ENCODE results near the gene CP.
A peak's percentile ranks its signal among the peaks of the same experiment; 100 is the strongest.

The CP gene

DNA sequence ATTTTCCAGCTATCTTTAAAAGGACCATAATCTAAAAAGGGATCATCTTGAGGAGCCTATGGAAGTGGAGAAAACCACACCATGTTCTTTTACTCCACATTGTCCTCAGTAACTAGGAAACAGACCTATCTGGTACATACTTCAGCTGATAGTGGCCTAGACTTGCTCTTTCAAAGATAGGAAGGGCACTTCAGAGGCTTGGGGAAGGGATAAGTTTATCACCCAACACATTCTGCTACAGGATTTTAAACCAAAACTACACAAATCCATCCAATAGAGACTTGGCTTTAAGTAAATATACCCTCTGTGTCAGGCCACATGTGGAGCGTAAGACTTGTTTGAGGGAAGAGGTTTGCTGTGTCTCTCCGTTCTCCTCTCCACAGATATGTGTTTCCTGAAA lies 35.4 kb downstream of the CP start:
- DNase-seq (ENCODE audit: low spot score): no peak

DNA sequence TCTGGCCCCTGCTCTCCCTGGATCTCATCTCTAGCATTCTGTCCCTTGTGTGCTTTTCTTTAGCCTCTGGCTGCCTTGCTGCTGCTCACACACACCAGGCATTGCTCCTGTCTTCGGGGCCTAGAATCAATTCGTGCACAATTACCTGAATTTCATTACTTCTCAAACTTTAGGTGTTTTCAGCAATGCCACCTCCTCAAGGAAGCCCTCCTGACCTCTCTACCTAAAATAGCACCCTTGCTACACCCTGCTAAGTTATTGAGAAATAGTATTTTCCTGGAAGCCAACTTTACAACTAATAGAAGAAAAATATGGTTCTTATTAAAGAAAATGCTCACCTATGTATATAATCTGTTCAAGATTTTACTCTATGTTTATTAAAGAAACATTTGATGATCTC lies 40.4 kb downstream of the CP start:
- DNase-seq (ENCODE audit: low spot score): no peak

DNA sequence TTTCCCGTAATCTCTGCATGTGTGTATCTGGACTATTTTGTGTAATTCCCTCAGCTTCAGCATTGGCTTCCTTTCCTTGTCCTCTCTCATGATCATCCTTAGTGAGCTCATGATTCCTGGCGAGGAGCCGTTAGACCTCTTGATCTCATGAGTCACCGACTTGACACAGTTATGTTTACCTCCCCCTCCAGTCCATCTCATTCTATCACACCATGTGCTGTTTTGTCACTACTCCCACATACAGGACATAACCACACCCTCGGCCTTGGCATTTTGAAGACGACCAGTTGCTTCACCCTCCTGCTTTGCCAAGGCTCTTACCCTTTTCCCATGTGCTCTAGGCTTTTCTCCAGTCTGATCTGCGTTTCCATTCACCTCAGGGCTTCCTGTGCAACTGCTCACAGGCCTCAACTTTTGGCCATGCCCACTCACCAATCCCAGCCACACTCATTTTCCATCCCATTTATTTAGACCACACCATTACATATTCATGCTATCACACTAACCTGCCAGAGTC lies 41.5 kb downstream of the CP start:
- DNase-seq (ENCODE audit: low spot score): peak; percentile 97

DNA sequence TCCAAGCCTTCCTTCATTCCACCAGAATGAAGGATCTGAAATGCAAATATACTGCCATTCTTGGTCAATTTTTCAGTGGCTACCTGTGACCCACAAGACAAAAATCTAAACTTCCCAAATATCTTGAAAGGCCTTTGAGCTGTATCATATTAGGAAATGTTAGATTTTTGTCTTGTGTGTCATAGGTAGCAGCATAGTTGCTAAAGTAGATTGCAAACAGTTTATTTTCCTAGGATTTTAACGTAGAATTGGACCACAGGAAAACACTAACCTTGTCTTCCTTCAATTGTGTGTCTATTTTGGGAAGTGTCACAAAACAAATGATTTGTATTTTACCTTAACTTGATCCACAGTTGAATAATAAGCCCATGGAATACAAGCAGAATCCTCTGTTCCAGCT lies 42.4 kb downstream of the CP start:
- DNase-seq (ENCODE audit: low spot score): peak; percentile 44

DNA sequence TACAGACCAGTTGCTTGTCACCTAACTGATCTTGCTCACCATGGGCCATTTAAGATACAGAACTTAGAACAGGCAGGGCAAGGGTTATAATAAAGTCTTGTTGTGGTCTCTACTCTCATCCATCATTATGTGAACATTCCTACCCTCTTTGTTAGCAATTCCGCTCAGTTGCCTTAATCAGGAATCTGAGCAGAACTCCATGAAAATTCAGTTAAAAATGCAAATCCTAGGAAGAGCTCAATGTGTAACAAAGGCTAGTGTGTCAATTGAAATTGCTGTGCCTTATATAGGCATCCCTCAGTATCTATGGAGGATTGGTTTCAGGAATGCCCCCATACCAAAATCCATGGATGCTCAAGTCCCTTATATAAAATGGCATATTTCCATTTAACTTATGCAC lies 44.5 kb downstream of the CP start:
- DNase-seq (ENCODE audit: low spot score): no peak

DNA sequence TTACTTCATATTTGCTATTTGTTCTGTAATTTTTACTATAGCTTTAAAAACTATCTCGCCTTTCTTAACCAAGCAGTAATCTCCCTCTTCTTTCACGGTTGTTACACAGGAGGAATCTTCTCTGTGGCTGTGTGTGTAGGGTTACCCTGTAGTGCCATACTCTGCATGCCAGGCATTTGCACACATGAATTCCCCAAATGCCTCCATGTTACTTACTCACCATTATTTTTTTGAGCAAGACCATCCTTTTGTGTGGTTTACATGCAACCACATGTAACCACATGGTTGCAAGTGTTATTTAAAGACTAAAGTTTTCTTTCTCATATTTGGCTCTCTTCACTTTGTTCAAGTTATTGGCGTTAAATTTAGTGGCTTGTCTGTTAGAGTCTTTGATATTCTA lies 46.7 kb downstream of the CP start:
- DNase-seq (ENCODE audit: low spot score): no peak

DNA sequence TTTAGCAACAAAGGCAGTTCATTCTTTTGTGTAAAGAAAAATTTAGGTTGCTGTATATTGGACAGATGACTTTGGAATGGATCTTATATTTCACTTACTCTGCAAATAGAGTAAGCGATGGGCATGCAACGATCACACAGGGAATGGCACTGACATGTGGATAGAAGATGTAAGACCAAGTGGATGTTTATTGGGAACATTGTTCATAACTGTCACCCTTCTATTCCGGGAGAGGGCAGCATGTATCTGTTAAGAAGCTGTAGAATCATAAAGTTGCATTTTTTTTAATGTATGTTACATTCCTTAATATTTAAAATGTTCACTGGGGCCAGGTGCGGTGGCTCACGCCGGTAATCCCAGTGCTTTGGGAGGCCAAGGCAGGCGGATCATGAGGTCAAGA lies 51.0 kb downstream of the CP start:
- no peak for DNase-seq (ENCODE audit: low spot score)

DNA sequence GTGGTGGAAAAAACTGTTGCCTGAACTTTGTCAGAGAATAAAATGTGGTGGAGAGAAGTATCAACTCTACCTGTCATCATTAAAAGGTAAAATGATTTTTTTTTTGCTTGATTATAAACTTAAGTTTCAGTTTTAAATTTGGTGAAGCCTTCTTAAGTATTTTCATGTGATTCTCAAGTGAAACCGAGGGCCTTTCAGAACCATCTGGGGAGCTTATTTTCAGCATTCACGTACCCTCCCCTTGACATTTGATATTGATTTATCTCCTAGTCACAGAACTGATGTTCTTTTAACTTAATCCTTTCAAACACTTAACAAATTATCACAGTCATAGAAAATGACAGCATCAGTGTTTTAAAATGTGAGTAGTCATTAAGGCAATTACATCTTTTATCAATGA lies 53.7 kb downstream of the CP start:
- DNase-seq (ENCODE audit: low spot score): no peak

DNA sequence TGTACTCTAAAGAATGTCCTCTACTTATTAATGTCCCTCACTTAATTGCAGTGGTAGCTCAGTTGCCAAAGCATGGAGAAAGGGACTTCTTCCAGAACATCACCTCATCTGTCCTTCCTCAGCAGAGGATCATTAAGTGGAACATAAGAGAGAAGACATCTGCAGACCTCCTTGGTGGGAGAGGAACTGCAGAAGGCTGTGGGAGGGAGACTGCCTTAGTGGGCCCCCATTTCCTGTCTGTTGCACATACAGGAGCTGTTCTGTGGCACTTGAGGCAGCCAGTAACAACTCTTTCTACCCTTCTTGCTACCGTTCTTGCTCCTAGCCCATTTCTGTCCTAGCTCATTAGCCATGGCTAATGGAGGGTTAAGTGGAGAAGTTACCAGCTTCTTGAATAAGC lies 58.6 kb downstream of the CP start:
- no peak for DNase-seq (ENCODE audit: low spot score)

DNA sequence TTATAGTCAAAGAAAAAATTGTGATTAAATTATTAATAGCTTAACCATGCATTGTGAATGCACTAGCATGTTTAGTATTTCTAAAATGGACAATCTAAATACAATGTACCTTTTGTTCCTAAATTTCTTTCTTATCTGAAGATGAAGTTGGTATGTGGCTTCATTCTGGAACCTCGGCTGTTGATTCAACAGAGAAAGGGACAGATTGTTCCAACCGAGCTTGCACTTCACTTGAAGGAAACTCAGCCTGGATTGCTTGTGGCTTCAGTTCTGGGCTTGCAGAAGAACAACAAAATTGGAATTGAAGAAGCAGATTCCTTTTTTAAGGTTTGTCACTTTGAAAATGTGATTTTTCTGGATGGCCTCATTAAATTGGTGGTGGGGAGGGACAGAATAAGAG lies 59.6 kb downstream of the CP start:
- no peak for DNase-seq (ENCODE audit: low spot score)

DNA sequence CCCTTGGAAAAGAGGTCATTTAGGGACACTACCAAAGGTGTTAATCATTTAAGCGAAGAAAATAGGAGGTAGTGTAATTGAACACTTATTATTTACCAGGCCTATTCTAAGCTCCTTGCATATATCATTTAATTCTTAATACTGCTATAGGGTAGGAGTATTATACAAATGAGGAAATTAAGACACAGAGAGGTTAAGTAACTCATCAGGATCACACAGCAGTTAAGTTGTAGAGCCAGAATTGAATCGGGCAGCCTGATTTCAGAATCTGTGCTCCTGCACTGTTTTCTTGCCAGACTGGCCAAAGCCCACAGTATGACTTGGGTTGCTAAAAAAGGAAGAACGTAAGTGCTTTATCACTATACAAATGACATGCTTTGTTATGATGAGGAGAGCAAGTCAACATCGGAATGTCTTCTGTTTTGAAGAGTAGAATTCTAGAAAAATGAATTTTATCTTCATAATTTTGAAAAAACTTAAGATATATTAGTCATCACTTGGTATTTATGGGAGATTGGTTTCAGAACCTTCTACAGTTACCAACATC lies 60.8 kb downstream of the CP start:
- DNase-seq (ENCODE audit: low spot score): no peak

DNA sequence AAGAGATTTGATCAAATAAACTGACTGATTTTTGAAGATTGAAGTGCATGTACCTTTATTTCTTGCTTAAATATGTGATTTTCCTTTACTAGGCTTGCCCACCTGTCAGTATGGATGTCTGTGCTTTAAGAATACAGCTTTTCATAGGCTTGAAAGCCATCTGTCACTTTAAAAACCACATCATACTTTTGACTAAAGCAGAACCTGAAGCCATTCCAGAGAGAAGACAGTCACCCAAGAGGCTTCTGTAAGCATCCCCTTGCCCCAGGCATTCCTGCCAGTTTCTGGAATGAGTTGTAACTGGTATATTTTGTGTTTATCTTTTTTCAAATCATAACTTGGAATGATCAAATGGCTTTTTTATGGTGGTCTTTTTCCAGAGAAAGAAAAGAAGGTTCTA lies 68.2 kb downstream of the CP start:
- DNase-seq (ENCODE audit: low spot score): no peak

DNA sequence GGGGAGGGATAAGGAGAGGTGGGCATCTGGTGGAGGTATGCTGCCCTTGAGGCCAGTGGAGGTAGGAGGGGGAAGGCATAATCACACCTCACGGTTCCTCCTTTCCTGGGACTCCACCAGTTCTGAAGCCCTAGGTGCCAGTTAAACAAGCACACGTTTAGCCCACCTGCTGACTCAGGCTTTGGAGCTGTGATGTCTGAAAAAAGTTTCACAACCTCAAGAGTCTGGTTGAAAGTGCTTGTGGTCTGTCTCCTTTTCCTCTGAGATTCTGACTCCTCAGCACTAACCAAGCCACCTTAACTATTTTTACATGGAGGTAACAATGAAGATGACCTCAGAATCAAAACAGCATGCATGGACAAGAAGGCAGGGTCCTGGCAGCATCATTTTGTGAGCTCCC lies 69.2 kb downstream of the CP start:
- peak; percentile 5 for DNase-seq (ENCODE audit: low spot score)

DNA sequence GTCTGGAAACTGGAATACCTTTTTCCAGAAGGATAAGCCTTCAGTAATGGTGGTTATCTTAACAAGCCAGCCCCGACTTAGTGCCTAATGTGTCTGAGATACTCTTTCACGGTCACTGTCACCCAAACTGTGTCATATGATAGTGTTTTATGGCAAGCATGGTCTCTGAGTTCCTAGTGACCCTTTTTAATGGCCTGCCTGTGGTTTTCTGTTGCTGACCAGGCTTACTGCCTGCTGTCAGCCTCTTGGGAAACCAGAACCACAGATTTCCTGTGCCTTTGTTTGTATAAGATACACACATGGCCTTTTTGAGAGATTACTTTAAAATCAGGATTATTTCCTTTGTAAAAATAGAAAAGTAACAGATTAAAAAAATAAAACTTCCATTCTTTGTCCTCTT lies 69.8 kb downstream of the CP start:
- DNase-seq (ENCODE audit: low spot score): peak; percentile 64

DNA sequence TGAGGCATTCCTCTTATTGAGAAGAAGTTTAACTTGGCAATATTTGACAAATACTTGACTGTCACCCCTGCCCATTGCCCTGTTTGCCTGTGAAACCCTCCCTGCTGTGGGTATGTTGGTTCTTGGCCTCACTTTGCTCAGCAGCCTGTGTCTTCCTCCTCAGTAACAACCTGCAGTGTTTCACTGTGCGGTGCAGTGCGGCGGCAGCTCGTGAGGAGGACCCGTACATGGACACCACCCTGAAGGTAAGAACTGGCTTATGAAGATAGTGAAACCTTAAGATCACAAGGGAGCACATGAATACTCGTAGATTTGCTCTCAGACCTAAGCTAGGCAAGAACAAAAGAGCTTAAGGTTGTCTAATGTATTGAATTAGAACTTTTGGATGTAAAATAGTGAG lies 71.2 kb downstream of the CP start:
- no peak for DNase-seq (ENCODE audit: low spot score)

DNA sequence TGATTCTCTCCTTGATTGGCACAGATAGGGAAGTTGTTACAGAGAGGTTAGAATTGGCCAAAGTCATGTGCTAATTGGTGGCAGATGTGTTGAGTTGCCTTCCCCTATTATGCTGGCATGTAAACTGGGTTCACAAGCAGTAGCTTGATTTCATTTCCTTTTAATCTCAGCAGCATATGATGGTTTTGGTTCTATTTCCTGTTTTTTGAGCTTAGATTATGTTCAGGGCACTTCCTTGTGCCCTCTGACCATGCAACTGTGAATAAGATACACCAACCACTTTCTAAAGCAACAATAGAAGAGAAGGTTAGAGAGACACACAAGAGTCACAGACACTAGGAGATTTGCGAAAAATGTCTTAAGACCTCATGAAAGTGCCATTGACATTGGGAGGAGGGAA lies 75.7 kb downstream of the CP start:
- no peak for DNase-seq (ENCODE audit: low spot score)

DNA sequence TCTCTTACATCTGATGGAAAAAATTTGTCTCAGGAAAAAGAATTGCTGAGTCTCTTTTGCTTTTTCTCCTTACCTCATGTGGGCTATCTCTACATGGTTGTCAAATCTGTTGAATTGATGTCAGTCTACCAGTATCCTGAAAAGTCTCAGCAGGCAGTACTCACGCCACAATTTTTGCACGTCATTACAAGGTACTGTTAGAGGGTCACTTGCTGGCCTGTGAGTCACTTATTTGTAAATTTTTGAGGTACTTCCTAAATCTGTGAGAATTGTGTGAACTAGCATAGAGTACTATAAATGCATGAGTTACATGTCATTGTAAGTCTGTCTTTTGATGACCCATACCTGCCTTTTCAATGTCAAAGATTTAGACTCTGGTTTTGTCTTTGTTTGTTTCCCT lies 76.3 kb downstream of the CP start:
- DNase-seq (ENCODE audit: low spot score): no peak

DNA sequence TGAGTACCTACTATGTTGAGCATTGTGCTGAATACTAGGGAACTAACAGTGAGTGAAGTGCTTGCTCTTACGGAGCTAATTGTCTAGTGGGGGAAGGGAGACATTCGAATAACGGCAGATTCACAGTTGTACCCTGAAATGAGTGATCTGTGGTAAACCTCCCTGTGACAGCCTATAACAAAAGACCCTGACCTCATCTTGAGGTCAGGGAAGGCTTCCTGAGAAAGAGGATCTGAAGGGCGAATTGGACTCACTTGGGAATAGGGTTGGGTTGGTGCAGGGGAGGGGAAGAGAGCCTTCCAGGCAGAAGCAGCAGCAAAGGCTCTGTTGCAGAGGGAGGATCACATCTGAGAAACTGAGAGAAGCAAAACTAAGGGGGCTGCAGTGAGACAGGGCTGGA lies 78.9 kb downstream of the CP start:
- no peak for DNase-seq (ENCODE audit: low spot score)

DNA sequence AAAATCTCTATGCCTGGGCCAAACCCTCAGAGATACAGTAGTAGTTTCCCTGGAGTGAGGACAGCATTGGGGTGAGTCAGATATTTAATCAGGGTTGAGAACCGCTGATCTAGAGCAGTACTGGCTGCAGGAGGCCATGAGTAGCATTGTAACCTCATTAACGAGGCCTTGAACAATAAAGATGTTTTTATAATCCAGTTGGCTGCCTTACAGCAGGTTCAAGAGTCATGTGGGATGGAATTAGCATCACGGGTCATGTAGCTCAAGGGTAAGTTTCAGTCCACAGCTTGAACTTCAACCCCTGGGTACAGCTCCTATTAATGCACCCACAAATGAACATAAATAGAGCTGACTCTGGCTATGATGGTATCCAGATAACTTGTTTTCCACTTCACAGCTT lies 87.1 kb downstream of the CP start:
- DNase-seq (ENCODE audit: low spot score): no peak

DNA sequence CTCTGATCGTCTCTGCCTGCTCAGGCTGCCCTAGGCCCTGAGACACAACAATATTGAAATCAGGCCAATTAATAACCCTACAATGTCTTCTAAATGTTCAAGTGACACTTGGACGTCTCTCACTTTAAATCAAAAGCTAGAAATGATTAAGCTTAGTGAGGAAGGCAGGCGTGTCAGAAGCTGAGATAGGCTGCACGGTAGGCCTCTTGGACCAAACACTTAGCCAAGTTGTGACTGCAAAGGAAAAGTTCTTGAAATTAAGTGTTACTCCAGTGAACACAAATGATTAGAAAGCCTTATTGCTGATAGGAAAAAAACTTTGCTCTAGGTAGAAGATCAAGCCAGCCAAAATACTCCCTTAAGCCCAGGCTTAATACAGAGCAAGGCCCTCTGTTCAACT lies 90.0 kb downstream of the CP start:
- DNase-seq (ENCODE audit: low spot score): no peak

DNA sequence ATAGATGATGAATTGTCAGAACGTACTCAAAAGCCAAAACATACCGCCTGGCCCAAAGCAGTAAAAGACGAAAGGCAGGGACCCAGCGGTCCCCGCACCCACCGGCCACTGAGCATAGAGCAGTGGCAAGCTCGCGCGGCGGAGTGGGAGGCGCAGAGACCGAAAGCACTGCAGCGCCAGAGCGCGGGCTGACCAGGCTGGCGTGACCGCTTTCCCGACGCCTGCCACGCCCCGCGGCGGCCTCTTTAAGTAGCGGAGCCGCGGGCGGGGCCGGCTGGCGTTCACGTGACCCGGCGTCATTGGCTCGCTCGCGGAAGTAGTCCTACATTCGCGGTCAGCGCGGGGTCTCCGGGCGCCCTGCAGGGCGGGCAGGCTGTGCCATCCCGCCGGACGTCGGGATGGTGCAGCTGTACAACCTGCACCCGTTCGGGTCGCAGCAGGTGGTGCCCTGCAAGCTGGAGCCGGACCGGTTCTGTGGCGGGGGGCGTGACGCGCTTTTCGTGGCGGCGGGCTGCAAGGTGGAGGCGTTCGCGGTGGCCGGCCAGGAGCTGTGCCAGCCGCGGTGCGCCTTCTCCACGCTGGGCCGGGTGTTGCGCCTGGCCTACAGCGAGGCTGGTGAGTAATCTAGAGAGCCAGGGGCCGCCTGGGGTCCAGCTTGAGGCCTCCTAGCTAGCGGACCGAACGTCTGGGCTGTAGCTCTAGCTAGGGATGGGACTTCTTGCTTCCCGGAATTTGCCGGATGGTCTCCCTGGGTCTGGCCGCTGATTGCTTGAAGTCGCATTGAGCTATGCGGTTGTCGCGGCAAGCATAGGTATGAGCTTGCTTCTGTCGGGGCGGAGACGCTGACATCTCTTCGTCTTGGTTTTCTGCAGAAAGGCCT lies 92.1 kb downstream of the CP start, which contains the start of gene HPS3:
Gene HPS3, plus strand, starts transcription at position 313 of the 880 bp plus-strand sequence. Its CDS starts 86 bp downstream, at position 399.
- DNase-seq (ENCODE audit: low spot score): peak; percentile 95

DNA sequence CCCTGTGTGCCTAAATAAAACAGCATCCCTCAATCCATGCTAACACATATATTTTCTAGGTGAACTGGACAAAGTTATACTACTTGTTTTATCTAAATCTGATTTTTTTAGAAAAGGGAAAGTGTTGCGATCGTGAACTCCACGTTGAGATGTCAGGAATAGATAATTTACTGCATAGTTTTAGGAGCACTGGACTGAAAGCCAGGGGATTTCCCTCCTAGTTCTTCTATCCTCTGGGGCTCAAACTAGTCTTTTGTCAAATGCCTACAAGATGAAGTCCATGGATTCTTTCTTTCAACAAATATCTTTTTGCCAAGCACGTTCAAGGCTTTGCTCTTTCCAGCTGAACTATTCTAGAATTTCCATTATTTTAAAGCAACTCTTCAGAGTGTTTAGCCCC lies 92.8 kb downstream of the CP start:
- DNase-seq (ENCODE audit: low spot score): no peak

DNA sequence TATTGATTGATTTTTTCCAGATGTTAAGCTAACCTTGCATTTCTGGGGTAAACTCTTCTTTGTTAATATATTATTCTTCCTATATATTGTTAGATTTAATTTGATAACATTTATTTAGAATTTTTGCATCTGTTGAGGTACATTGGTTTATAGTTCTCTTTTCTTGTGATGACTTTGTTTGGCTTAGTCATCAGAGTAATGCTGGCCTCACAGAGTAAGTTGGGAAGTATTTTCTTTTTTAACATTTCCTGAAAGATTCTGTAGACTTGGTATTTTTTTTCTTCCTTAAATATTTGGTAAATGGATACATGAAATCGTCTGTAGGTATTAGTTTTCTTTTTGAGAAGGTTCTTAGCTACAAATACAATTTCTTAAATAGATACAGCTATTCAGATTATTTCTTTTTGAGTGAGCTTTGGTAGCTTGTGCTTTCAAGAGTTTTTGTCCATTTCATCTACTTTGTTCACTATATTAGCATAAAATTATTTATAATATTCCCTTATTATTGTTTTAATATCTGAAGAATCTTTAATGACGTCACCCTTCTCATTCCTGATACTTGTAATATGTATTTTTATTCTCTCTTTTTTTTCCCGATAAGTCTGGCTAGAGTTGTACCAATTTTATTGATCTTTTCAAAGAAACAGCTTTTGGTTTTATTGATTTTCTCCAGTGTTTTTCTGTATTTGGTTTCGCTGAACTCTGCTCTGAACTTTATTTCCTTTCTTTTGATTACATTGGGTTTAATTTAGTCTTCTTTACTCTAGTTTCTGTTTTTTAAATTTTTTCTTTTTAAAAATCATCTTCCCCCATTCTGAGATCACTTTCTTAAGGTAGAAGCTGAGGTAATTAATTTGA lies 98.7 kb downstream of the CP start:
- DNase-seq (ENCODE audit: low spot score): no peak
